ENCODE data around the gene RESP18. TPM values are rescaled to one million over a fixed set of nuclear protein-coding genes. Genes with fewer than 3 reads are reported as not detected.
"Not testable (repeated sequence)": the region's sequence is repeated elsewhere in the genome, so short reads cannot be mapped to it uniquely, and the experiment has no call there.

RESP18 gene
- total RNA-seq, 1 experiment from 2014 or later: not detected

- no peak for DNase-seq (ENCODE audit: low read depth)
These were observed 6.8 kb downstream of the RESP18 start for GRCh38 chr2:219325657-219326315.

GRCh38 chr2:219325136-219325535 lies 7.4 kb downstream of the RESP18 start:
- DNase-seq (ENCODE audit: low read depth): no peak

DNA sequence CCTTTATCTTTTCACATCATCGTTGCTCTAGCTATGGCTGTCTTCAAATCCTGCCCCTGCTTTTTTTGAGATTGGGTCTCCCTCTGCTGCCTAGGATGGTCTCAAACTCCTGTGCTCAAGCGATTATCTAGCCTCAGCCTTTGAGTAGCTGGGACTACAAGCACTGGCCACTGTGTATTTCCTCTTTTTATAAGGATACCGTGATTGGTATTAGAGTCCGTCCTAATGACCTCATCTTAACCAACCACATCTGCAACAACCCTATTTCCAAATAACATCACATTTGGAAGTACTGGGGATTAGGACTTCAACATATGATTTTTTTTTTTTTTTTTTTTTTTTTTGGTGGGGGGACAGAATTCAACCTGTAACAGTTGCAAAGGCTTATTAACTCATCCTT lies 9.1 kb downstream of the RESP18 start:
- no peak for DNase-seq (ENCODE audit: low read depth)

DNA sequence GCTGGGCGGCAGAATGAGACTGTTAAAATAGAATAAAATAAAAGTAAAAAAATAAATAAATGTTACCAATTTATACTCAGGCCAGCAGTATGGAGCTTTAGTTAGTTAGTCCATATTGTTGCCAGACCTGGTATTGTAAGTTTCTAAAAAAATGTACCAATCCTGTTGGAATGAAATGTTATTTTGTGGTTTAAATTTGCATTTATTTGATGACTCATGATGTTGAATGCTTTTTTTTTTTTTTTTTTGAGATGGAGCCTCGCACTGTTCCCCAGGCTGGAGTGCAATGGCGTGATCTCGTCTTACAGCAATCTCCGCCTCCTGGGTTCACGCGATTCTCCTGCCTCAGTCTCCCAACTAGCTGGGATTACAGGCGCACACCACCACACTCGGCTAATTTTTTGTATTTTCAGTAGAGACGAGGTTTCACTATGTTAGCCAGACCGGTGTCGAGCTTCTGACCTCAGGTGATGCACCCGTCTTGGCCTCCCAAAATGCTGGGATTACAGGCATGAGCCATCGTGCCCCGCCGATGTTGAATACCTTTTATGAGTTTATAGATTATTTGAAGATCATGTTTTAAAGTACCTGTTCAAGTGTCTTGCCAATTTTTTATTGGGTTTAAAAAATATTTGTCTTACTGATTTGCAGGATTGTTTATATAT lies 17.6 kb downstream of the RESP18 start:
- peak; percentile 40 for DNase-seq (ENCODE audit: low read depth)

DNA sequence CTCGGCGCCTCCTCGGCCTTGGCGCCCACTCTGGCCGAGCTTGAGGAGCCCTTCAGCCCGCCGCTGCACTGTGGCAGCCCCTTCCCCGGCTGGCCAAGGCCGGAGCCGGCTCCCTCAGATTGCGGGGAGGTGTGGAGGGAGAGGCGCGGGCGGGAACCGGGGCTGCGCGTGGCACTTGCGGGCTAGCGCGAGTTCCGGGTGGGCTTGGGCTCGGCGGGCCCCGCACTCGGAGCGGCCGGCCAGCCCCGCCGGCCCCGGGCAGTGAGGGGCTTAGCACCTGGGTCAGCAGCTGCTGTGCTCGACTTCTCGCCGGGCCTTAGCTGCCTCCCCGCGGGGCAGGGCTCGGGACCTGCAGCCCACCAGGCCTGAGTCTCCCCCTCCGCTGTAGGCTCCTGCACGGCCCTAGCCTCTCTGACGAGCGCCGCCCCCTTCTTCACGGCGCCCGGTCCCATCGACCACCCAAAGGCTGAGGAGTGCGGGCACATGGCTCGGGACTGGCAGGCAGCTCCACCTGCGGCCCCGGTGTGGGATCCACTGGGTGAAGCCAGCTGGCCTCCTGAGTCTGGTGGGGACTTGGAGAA lies 19.8 kb downstream of the RESP18 start:
- DNase-seq (ENCODE audit: low read depth): not testable (repeated sequence)

GRCh38 chr2:219309278-219309677 lies 23.3 kb downstream of the RESP18 start, which contains the start of gene PTPRN:
TSS of gene PTPRN (minus strand) at chr2:219309401. CDS start at chr2:219309332, 69 bp downstream.
- peak; percentile 47 for DNase-seq (ENCODE audit: low read depth)

- peak; percentile 75 for DNase-seq (ENCODE audit: low read depth)
These were observed 24.1 kb downstream of the RESP18 start for GRCh38 chr2:219308142-219309101.

DNA sequence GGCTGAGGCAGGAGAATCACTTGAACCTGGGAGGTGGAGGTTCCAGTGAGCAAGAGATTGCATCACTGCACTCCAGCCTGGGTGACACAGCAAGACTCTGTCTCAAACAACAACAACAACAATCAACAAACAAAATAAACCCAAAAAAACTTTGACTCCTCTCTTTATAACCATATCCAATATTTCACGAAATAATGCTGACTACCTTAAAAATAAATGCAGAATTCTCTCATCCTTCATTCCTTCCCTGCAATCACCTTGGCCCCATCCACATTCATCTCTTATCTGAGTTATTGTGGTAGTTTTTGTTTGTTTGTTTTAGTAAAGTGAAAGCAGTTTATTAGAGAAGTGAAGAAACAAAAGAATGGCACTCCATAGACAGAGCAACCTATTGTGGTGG lies 26.5 kb downstream of the RESP18 start:
- DNase-seq (ENCODE audit: low read depth): no peak

- no peak for DNase-seq (ENCODE audit: low read depth)
These were observed 28.3 kb downstream of the RESP18 start for GRCh38 chr2:219304223-219304622.

DNA sequence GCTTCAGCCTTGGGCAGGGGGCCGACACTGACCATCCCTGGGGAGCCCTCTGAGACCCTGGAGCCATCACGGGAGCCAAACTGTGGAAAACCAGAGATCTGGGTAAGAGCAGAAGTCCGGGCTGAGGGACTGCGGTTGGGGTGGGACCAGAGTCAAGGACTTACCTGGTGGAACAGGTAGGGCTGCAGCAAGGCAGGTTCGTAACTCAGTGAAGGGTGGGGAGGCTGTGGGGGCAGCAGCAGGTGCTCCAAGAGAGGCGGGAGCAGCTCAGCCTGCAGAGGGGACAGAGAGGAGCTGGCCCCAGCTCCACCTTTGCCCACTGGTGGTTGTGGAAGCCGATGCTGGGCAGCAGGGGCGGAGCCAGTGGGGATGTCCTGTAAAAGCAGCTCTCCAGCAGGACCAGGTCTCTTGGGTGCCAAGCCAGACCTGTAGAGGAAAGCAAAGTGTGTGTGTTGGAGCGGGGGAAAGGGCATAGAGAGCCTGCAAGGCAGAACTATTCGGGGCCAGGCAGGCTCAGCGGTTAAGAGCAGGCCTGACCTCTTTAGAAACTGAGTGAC lies 30.1 kb downstream of the RESP18 start:
- DNase-seq (ENCODE audit: low read depth): no peak

DNA sequence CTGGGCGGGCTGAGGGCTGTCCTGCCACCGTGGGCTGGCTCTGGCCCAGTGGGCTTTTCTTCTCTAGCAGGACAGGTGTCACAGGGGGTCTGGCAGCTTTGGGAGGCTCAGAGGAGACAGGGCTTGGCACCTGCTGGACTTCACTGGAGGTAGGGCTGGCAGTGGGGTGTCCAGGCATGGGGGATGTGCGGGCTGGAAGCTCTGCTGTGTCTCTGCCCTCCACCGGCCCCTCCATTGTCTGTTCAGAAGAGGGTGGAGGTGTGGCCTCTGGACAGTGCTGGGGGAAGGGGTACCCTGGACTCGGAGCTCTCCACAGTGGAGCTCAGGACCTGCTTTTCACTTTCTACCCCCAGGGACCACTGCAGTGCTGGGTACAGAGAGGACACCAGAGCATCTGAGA lies 32.5 kb downstream of the RESP18 start:
- no peak for DNase-seq (ENCODE audit: low read depth)

DNA sequence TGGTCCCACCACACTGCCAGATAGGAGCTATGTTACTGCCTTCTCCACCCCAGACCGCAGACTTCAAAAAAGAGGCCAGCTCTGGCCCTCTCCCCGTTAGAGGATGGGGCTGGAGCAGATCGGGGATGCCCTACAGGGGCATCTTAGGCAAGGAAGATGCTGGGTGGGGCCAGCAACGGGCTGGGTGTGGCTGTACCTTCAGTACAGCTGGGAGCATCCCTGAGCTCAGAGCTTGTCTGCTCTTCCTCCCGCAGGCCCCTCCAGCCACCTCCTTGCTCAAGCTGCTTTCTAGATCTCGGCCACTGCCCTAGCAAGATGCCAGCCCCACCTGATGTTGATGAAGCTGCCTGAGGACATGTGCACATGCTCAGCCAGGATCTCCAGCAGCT lies 33.2 kb downstream of the RESP18 start:
- DNase-seq (ENCODE audit: low read depth): no peak

GRCh38 chr2:219298759-219299371 lies 33.7 kb downstream of the RESP18 start:
- peak; percentile 71 for DNase-seq (ENCODE audit: low read depth)

- no peak for DNase-seq (ENCODE audit: low read depth)
These were observed 34.6 kb downstream of the RESP18 start for GRCh38 chr2:219297766-219298456.

DNA sequence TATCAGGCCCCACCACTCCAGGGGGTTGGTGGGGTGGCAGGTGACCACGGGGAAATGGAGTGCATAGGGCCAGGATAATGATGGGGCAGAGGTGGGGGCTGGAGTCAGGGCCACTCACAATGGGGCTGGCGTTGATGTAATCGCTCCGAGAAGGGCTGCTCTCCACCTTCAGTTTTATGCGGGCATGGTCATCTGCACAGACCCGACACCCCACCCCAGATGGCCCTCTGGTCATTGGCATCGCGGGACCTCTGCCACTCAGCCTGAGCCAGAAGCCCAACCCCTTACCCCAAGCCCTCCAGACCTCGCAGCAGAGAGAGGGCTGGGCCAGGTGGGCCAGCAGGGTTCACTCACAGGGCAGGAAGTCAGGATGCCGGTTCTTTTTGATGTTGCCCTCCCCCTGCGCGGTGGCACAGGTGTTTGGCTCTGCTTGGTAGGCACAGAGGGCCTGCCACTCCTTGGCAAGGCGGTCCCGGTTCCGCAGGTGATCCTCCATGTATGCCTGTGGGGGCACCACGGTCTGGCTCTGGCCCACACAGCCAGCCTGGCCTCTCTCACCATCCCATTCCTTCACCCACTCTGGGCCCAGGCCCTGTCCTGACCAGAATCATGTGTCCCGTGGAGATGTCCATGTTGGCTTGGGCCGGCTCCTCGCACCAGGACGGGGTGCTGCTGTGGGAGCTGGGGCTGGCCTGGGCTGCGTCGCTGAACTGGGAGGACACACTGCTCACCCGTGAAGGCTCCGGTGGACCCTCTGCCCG lies 35.7 kb downstream of the RESP18 start:
- no peak for DNase-seq (ENCODE audit: low read depth)

DNA sequence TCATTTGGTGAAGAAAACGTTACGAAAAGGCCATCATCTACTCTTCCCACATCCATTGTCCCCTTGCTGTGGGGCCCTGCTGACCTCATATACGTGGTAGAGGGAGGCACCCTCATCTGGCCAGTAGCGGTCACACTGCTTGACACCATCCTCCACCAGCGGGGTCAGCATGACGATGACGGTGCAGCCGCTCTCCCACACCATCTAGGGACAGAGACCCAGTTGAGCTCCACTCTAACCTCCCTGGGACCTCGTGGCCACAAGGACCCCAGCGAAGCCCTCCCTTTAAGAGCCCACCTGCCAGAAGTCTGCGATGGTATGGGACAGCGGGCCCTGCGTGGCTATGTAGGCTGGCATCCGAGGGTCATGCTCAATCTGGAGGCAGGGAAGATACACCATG lies 36.4 kb downstream of the RESP18 start:
- no peak for DNase-seq (ENCODE audit: low read depth)

DNA sequence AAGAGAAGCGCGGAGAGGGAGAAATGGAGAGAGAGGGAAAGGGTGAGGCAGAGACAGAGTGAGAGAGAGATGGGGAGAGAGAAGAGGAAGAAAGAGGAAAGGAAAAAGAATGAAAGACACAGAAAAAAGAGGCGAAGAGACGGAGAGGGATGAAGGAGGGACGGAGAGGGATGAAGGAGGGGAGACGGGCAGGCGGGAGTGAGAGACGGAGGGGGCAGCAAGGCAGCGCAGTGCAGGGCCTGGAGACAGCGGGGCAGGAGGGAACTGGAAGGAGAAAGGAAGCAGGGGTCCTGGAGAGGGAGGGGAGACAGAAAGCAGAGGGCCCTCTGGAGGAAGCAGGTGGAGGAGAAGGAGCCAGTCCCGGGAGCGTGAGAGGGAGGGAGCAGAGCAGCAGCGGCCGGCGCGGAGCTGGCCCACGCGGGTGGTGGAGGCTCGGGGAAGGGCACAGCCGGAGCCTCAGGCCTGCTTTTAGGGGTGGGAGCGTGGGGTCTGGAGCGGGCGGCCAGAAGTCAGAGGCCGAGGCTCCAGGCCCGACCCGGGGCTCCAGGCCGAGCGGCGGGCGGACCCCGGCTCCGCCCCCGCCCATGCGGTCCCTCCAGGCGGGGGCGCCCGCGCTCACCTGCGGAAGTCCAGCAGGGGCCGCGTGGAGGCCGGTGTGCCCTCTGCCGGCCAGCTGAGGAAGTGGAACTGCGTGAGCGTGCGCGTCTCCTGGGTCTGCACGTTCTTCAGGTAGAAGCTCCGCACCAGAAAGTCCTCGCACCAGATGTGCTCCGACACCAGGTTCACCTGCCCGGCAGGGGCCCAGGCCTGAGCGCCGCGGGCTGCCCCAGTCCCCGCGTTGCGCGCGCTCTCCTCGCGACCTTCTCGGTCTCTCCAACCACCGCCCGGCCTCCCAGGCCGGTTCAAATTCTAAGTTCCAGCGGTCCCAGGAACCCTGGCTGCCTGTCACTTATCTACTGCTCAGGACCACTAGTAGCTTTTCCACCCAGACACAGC lies 37.9 kb downstream of the RESP18 start:
- peak; percentile 68 for DNase-seq (ENCODE audit: low read depth)

- no peak for DNase-seq (ENCODE audit: low read depth)
These were observed 38.8 kb downstream of the RESP18 start for GRCh38 chr2:219293736-219294231.
